Activated T-cell treated with anti-CD3 and anti-CD28 coated beads, Interleukin-2, amount 50 U/mL, for 1 hour (primary cell): ENCODE measurements around the gene ITPR2.

Experiments used
- DNase-seq: peaks from one replicate; pipeline ENCODE4 v3.0.0-alpha.2; 2020

ITPR2 gene

GRCh38 chr12:26499979-26500640 is 332.9 kb downstream of the ITPR2 start:
- DNase-seq: no peak

- DNase-seq: no peak
These were observed 336.8 kb downstream of the ITPR2 start for GRCh38 chr12:26496170-26496569.

- DNase-seq: no peak
These were observed 339.3 kb downstream of the ITPR2 start for GRCh38 chr12:26493656-26494055.

DNA sequence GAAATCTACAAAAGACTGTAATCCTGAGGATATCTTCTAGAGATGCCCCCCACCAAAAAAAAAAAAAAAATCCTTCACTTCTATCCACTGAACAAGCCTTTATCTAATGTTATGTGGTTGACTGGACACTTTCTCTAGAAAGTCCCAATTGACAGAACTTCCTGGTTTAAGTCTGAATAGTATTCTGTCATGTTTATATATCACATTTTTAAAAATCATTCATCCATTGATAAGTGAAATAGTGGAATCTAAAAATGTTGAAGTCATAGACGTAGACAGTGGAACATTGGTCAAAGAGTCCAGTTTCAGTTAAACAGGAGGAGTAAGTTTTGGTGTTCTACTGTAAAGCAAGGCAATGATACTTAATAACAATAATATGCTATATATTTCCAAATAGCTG is 340.6 kb downstream of the ITPR2 start:
- DNase-seq: no peak

DNA sequence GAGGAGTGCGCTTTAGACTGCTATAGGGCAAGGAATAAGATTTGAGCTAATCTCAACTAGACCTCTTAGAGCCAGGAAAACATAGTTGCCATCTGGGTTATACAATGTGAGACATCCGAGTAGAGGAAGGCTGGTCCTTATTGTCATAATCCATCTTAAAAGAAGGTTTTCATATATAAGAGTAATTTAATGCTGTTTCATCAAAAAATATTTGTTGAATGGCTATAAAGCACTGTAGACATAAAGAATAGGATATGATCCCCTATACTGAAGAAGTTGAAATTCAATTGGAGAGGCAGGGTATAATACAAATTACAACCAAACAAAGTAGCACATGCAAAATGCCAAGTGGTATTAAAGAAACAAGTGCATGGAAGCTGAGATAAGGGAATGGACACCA is 343.1 kb downstream of the ITPR2 start:
- no peak for DNase-seq

DNA sequence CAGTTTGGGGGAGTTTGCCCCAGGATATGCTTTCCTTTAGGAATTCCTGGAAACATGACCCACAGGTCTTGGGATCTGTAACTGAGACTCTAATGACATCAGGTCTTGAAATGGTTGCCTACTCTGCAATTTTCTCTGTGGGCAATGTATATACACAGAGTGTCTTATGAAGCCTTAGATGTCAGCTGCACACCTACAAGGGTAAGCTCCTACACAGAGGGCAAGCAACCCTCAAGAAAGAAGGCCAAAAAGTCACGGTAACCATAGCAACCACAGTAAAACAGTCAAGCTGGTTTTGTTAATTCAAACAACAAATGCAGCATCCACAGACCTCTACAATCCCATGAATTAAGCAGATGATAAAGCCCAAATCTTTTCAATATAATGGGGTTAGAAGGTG is 344.6 kb downstream of the ITPR2 start:
- DNase-seq: no peak

DNA sequence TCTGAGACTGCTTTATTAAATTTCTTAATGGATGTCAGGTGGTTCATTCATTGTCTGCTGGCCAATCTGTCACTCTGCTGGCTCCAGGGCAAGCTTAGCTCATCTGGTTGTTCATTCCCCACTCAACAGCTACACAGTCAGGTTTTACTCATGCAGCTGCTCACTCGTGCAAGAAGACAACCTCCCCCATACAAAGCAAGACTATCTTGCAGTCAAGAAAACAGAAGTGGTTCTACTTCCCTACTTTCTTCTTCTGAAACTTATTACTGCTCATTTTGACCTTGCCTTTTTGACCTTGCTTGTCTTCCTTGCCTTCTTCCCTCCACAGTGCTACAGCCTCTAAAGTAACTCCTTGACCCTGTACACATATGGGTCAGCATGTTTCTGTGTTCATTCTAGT is 359.7 kb downstream of the ITPR2 start:
- DNase-seq: no peak

DNA sequence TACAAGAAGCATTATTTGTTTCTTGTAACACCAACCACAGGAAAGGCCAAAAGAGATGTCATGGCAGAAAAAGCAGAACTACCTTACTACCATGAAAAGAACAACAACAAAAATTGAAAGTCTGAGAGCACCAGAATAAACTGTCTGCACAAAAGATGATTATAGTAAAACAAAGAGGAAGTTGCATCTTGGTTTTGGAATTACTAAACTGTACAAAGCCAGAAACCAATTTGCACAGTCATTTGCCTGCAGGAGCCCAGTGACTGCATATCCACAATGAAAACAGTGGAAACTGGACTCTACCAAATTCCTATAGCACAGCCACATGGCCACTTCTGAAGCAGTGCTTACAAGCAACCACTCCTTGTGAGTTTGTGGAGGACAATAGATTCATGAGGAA is 361.4 kb downstream of the ITPR2 start:
- no peak for DNase-seq

DNA sequence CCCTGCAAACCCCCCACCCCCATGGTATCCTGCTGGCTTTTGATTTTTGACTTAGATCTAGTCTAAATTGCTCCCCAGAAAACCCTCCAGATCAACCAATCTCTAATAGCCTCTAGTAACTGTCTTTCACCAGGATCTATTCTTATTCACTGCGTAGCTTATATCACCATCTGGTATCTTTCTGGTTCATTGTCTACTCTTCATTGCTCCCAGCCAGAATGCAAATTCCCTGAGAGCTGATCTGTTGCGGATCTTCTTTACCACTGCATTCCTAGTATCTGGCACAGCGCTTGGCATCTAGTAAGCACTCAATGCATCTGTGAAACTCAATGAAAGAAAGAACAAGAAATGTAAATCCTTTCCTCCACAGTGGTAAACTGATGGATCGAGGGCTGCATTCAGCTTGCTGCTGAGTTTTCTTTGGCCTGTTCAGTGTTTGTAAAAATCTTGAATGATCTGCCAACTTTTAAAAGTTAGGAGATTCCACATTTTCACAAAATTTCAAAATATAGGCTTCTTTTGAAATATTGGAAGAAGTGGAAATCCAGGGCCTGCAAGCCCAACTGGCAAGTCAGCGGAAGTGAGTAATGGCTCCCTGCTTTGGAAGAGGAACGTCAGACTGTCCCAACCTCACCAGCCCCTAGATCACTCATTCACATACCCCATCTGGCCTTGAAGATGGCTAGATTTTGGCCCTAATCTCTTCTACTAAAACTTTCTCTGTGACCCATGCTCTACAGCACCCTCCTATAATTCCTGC is 363.4 kb downstream of the ITPR2 start:
- DNase-seq: no peak

GRCh38 chr12:26467351-26467750 is 365.6 kb downstream of the ITPR2 start:
- no peak for DNase-seq

GRCh38 chr12:26466726-26467125 is 366.3 kb downstream of the ITPR2 start:
- DNase-seq: no peak

DNA sequence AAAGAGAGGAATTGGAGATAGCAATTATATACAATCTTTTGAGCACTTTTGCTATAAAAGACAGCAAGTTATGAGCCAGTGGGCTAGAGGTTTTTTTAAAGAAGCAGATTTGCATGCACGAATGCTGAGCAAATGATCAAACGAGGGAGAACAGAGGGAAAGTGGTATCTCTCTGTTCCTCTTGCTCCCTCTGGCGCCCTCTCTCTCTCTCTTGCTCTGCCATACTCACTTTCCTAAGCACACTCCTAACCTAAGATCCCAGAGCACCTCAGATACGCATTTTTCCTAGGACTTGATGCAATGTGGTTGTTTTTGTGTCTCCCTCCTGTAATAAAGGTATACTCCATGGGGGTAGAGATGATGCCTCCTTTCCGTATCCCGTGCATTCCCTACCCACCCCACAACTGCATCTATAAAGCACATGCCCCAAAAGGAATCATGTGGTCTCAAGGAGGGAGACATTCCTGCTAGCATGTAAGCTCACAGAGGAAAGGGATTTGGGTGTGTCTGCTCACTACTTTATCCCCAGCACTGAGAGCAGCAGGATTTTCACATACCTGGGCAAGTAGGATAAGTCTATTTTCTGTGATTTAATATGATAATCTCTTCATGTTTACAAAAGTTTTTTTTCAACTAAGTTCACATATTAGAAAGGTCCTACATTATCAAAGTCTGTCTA is 367.4 kb downstream of the ITPR2 start:
- DNase-seq: no peak

- no peak for DNase-seq
These were observed 371.2 kb downstream of the ITPR2 start for GRCh38 chr12:26461776-26462175.

- no peak for DNase-seq
These were observed 372.6 kb downstream of the ITPR2 start for GRCh38 chr12:26460361-26460760.

- no peak for DNase-seq
These were observed 376.9 kb downstream of the ITPR2 start for GRCh38 chr12:26455936-26456574.

DNA sequence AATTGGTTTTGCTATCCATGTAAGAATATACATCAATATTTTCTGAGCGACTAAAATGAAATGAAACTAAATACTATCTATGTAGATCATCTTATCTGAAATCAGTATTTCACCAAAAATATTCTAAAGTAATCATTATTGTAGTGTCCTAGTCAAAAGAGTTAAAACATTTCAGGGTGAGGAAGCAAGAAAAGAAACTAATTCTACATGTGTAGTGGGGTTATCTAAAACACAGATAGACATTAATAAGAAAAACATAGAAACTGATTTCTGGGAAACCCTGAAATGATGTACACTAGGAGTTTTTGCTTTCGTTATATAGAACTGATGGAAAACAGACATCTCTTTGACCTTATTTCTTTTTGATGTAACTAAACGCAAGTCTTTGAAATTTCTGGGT is 379.7 kb downstream of the ITPR2 start:
- no peak for DNase-seq

DNA sequence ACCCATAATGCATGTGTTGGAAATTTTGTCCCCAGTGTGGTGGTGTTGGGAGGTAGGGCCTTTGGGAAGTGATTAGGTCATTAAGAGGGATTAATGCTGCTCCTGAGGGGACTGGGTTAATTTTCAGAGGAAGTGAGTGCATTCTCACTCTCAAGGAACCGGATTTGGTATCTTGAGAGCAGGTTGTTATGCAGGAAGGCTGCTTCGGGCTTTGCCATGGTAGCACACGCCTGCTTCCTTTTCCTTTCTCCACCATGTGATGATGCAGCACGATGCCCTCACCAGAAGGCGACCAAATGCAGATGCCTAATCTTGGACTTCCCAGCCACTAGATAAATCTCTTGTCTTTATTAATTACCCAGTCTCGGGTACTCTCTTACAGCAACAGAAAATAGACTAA is 380.5 kb downstream of the ITPR2 start:
- DNase-seq: no peak

DNA sequence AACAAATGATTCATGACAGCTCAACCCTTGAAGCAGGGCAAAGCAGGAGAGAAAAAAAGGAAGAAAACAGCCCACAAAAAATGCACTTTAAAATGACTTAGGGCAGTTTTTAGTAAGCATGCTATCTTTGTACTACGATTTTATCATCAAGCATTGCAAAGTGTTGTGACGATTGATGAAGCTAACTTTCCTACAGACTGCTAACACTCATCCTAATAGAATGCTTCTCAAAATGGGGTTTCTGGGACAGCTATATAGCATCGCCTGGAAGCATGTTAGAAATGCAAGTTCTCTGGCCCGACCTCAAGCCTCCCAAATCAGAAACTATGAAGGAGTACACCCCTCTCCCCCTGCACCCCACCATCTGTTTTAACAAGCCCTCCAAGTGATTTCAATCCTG is 381.2 kb downstream of the ITPR2 start:
- no peak for DNase-seq

DNA sequence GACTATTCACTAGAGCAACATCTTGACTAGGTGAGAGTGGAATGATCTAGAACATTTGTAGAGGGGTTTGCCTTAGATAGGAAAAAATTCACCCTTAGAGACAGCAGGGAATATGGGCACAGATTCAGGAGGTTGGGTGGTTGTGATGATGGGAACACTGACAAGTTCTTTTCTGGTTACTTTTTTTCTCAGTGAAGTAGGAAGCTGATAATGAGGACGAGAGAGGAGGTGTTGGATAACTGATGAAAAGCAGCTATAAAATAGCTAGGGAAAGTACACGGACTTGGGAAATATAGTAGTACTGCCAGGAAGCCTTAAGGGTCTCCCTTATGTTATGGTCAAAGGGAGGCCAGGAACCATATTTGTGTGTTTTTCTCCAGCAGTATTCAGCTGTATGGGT is 387.1 kb downstream of the ITPR2 start:
- no peak for DNase-seq

DNA sequence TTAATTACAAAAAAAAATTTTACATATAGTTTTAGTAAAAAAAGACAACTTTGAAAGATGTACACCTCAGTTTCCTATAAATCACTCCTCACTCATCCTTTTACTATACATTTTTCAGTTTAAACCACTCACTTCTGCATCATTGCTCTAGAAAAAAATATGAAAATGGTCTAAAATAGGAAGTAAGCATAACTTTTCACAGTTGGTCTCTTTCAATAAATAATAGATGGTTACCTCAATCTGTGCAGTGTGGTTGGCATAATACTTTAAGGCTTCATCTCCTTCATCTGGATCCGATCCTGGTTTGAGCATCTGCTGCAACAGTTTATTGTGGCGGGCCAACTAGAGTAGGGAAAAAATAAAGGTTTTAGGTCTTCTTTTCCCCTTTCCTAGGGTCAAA is 389.7 kb downstream of the ITPR2 start:
- no peak for DNase-seq

DNA sequence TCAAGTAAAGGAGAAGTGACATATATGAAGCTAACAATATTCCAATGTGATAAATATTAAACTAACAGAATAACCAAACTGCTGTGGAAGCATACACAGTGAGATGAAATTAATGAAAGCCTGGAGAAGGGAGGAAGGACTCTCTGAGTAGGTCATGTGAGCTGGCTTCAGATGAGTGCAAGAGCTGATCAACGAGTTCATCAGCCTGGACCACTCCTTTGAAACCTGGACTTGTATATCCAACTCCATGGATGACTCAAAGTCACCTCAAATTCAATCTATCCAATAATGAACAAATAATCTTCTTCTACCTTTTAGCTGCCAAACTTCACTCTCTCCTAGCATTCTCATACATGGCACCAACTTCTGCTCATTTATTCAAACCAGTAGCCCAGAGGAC is 391.6 kb downstream of the ITPR2 start:
- DNase-seq: no peak

DNA sequence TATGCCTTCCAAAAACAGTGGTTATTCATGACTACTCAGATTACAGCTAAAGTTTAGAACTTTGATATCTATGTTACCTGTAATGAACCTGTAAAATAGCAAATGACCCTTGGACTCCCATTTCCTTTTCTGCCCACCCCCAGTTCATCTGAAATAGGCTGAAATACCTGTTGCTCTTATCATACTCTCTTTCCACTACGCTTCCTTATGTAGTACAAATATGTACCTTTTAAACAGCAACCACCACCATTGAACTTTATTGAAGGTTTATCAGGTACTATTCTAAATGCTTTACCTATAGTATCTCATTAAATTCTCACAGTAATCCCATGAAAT is 398.0 kb downstream of the ITPR2 start:
- no peak for DNase-seq

- no peak for DNase-seq
These were observed 398.5 kb downstream of the ITPR2 start for GRCh38 chr12:26434299-26435068.
